NB4 (cell line): ENCODE data around the gene AFF3.

ENCODE experiments used
- DNase-seq: peaks from one replicate; pipeline ENCODE4 v3.0.0; 2010; ENCODE audit warnings: low read depth
- H3K4me3 ChIP-seq: one replicate; pipeline ENCODE4 v1.5.1; 2011; ENCODE audit warnings: mild to moderate bottlenecking, low read depth, low read length, moderate library complexity
- CTCF ChIP-seq: IDR thresholded peaks from one replicate; pipeline ENCODE4 v1.5.1; 2012; ENCODE audit warnings: low read depth, low read length
- MAX ChIP-seq: IDR thresholded peaks from 2 replicates; pipeline ENCODE4 v1.6.1; 2011; ENCODE audit warnings: low read depth, low read length
- MYC ChIP-seq: IDR thresholded peaks from 2 replicates; pipeline ENCODE4 v1.6.1; 2011; ENCODE audit warnings: low read depth, low read length
- POLR2A ChIP-seq: IDR thresholded peaks from 2 replicates; pipeline ENCODE4 v1.6.1; 2011; ENCODE audit warnings: mild to moderate bottlenecking; ENCODE audit not compliant: insufficient read length; ENCODE audit errors: extremely low read depth

AFF3 gene

GRCh38 chr2:99899882-99900281 is 242.5 kb downstream of the AFF3 start:
- no peak for TF ChIP-seq MAX
- no peak for DNase-seq
- H3K4me3 ChIP-seq, result no peak overlapping the region

- TF ChIP-seq POLR2A, result no peak
- TF ChIP-seq MAX, result no peak
- TF ChIP-seq CTCF, result no peak
- TF ChIP-seq MYC, result no peak
- DNase-seq, result no peak
- H3K4me3 ChIP-seq, result no peak overlapping the region
These were observed 243.1 kb downstream of the AFF3 start for GRCh38 chr2:99899058-99899855.

- no peak for TF ChIP-seq CTCF
- TF ChIP-seq MYC, result no peak
- TF ChIP-seq MAX, result no peak
- no peak for TF ChIP-seq POLR2A
- no peak overlapping the region for H3K4me3 ChIP-seq
- DNase-seq, result peak; percentile 8
These were observed 243.9 kb downstream of the AFF3 start for GRCh38 chr2:99898336-99899048.

GRCh38 chr2:99891428-99891780 is 251.0 kb downstream of the AFF3 start:
- no peak for DNase-seq
- TF ChIP-seq MYC, result no peak
- TF ChIP-seq POLR2A, result no peak
- no peak for TF ChIP-seq CTCF
- no peak for TF ChIP-seq MAX

GRCh38 chr2:99890568-99891427 is 251.6 kb downstream of the AFF3 start:
- DNase-seq, result no peak
- TF ChIP-seq POLR2A (no peak), MAX (no peak), MYC (no peak), CTCF (no peak)
- no peak overlapping the region for H3K4me3 ChIP-seq

More at GRCh38 chr2:99891428-99891780, 251.0 kb downstream of the AFF3 start:
- no peak overlapping the region for H3K4me3 ChIP-seq

GRCh38 chr2:99888617-99889016 is 253.8 kb downstream of the AFF3 start:
- DNase-seq, result no peak
- H3K4me3 ChIP-seq, result no peak overlapping the region
- TF ChIP-seq CTCF, result no peak
- no peak for TF ChIP-seq MAX
- TF ChIP-seq MYC, result no peak
- TF ChIP-seq POLR2A, result no peak
